Activated naive CD4-positive, alpha-beta T cell treated with anti-CD3 and anti-CD28 coated beads, Interleukin-2, amount 50 U/mL, for 16 hours (primary cell): ENCODE results near the gene OTOP3.

Source experiments
- DNase-seq: peaks from one replicate; pipeline ENCODE4 v3.0.0-alpha.2; 2020

OTOP3 gene

DNA sequence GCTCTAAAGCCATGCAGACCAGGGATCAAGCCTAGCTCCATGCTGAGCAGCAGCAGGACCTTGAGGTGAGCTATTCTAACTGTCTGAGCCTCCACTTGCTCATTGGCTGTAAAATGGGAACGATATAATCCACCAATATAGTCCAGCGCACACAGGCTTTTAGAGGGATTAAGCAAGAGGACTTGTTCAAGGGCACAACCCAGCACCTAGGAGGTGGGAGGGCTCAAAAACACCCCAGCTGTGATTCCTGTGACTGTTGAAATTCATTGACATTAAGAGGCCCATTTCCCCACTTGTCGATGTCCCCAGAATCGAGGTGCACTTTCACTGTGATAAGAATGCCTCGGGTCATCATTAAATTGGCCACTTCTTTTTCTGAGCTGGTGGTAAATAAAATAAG, 16.8 kb upstream of the OTOP3 start:
- no peak for DNase-seq

DNA sequence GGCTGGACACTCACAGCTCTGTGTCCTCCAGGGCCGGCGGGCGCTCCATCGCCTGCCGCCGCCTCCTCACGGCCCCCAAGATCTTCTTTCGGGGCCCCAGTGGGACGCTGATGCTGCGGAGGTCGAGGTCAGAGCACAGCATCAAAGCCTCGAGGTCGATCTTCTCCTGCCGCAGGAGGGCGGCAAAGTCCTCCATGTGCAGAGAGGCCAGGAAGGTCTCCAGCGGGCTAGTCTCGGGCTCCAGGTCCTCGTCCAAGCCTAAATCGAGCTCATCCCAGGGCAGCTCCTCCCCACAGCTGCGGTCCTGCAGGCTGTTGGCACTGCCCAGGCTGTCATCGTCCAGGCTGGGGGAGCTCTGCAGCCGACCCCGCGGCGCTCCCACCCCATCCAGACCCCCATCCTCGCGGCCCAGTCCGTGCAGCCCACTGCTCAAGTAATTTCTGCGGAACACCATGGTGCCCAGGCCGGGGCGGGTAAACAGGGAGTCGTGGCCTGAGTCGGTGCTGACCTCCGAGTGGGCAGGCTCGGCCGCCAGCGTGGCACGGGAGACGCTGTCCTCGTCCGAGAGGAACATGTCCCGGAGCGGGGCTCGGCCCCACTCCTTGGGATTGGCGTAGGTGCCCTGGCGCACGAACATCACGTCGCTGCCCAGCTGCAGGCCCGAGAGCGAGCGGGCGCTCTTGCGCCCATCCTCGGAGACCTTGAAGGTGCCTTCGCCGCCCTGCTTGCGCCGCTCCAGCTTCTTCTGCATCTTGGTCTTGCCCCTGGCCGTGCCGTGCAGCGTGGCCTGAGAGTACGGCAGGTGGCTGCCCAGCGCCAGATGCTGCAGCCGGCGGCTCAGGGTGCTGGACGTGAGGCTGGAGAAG, 16.0 kb upstream of the OTOP3 start:
- no peak for DNase-seq

DNA sequence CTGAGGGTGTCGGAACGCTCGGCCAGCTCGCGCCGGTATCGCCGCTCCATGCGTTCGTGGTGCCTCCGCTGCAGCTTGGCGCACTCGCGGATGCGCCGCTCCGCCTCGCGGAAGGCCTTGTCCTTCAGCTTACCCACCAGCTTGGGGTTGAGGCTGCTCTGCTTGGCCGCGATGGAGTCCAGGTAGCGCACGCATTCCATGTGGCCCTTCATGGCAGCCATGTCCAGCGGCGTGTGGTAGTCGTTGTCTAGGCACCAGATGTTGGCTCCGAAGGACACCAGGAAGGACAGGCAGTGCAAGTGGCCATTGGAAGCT, 15.4 kb upstream of the OTOP3 start:
- no peak for DNase-seq

DNA sequence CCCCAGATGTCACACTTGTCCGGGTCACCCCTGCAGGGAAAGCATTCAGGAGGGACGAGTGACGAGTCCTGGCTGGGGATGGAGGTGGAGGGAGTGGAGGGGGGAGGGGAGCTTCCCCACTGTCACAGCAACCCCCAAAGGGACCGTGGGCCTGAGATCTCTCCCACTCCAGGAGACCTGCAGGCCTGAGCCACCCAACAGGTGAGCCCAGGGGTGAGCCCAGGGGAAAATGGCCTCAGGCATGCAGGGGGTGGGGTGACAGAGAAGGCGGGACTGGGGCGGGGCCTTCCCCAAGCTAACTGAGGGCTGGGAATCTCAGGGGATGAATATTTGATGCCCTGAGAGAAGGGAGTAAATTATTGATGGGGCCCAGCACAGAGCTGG, 15.1 kb upstream of the OTOP3 start:
- DNase-seq = no peak

DNA sequence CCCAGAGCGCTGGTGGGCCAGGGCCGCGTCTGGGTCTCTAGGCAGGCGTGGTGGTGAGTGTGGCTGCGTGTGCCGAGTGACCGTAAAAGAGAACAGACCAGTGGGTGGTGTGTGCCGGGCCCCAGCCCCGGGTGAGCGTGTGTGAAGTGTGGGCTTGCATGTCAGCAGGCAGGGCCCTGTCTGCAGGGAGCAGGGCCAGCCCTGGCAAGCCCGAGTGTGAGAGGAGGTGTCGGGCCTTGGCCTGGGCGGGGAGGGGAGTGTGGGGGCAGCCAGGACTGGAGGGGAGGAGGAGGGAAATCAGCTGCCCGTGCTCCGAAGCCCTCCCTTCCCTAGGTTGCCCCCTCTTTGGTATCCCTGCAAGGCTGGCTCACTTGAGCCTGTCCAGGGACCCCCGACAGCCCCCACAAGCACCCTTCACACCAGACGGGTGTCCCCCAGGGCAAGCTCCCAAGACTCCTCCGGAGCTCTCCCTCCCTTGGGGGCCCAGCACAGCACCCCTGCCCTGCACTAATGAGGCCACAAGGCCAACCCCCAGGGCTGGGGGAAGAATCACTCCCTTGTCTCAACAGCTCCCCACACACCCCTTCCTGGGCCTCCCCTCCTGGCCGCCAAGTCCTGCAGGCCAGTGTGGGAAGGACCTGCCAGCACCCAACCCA, 14.5 kb upstream of the OTOP3 start:
- DNase-seq = no peak

DNA sequence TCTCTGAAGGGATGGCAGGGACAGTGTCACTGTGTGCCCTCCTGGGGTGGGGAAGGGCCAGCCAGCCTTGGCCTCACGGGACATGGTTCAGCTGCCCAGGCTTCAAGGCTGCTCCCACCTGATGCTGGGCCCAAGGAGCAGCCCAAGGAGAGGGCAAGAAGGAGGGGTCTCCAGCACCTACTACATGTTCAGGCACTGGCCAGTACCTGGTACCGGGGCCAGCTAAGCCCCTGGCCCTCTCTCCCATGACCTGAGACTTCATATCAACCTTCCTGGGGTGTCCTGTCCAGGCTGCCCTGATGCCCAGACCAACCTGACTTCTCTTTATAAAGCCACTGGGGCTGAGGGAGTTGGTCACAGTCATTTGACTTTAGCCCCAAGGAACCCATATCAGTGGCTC, 13.9 kb upstream of the OTOP3 start:
- no peak for DNase-seq

DNA sequence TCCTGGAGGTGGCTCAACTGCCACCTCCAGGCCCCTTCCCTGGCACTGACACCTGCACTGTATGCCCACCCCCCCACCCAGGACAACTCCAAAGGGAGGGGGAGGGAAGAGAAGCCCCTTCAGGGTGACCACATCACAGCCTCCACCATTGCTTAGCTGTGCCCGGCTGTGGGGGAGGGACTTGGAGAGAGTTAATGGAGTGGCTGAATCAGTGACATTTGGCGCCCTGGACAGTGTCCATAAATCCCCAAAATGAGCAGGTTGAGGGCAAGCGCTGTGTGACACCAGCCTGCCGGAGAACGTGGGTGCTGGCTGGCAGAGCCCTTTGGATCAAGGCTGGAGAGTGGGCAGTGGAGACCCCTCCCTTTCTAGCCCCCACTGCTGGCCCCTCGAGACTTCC, 13.5 kb upstream of the OTOP3 start:
- DNase-seq = no peak

DNA sequence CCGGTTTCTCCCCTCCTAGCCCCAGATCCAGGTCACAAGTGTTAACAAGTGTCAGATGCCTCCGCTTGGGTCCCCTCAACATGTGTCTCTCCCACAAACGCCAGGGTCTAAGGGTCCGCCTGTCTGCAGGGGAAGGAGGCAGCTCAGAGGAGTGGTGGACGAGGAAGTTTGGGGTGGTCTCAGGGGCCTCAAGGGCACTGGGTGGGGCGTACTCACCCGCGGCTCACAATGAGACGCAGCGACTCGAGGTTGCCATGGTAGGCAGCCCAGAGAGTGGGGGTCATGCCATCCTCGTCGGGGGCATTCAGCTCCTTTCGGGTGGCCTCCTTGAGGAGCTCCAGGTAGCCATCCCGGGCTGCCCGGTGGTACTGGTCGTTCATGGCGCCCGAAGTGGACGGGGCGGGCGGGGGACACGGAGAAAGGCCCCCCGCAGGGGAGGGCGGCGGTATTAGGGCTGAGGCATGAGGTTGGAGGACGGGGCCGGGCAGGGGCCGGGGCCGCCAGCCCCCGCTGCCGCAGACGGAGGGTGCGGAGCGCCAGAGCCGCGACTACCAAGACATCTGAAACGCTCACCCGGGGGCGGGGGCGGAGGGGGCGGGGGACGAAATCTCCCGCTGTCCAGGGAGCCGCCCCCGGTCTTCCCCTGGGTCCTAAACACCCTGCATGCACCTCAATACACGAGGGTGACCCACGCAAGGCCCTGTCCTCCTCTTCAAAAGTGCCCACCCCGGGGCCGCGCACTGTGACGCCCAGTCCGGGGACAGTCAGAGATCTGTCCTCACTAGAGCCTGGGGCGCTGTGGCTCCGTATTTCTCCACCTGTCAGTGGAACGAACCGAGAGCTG, 12.8 kb upstream of the OTOP3 start, which contains the start of gene USH1G:
USH1G (minus strand) TSS at position 562 of the 844 bp plus-strand sequence; CDS start at position 380, 182 bp downstream.
- no peak for DNase-seq

DNA sequence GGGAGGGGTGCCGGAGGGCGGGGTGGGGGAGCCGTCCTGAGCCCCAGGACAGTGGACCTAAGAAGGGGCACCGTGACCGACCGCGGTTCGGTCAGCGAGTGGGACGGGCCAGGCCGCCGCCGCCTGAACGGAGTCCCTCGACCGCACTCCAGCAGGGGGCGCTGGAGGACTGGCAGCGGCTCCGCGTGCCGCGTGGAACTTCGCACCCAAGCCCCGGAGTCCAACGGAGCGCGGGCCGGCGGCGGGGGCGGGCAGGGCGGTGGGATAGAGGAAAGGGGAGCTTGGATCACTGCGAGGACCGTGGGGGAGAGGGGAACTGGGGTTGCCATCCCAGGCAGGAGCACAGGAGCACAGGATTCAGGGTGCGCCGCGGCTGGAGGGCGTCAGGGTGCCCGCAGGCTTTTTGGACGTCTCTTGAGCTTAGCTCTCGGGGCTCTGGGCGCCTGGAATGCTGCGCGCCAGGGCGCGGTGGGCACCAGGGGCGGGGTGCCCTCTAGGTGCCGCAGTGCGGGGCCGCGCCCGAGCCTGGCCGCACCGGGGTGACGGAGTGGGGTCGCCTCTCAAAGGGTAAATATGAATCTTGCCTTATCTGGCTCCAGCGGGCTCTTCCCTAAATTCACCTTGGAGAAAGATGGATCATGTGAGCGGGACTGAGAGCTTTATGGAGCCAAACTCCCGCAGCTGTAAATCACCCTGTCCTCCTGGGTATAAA, 12.0 kb upstream of the OTOP3 start:
- DNase-seq = peak; percentile 76

DNA sequence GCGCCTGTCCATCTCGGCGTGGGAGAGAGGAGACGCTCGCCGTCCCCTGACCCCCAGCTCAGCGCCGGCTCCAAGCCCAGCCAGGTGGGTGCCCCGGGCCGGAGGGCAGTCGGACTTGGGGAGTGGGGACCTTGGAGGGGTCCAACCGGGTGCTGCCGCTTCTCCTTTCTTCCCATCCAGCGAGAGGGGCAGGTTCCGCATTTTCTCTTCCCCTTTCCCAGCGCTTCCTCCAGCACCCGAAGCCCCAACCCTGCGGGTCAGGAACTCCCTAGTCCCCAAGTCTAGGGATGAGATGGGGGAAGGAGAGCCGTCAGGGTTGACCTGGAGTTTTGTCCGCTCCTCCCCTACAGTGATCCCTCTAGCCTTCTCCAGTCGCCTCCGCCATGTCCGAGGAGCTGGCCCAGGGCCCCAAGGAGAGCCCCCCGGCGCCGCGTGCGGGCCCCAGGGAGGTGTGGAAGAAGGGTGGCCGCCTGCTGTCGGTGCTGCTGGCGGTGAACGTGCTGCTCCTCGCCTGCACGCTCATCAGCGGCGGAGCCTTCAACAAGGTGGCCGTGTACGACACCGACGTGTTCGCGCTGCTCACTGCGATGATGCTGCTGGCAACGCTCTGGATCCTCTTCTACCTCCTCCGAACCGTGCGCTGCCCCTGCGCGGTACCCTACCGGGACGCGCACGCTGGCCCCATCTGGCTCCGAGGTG, 11.3 kb upstream of the OTOP3 start, which contains the start of gene OTOP2:
OTOP2 (plus strand) TSS at position 24 of the 699 bp plus-strand sequence; CDS start at position 384, 360 bp downstream.
- DNase-seq = peak; percentile 27

DNA sequence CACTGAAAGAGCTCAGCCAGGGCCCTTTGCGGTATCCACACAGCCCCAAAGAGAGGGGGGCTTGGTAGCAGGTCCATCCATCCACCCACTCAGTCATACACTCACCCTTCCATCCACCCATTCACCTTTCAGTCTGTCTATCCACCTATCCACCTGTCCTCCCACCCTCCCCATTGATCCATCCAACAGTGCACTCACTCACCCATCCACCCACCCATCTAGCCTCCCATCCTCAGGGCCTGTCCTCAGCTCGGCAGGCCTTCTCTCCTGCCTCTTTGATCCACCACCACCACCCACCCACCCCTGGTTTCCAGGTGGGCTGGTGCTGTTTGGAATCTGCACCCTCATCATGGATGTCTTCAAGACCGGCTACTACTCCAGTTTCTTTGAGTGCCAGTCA, 10.5 kb upstream of the OTOP3 start:
- no peak for DNase-seq

DNA sequence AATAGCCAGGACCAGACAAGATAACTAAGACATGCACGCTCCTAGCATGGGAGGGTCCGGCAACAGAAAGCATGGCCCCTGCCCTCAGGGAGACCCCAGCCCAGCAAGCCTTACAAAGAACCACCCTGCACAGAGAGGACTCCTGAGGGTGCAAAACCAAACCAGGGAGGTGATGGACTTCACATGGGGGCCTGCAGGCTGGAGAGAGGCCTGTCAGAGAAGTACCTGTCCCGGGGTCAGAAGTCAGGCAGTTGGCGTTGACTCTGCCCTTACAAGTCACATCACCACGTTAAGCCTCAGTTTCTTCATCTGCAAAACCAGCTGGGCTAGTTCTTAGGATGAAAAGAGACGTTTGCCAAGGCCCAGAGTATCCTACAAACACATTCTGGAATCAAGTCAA, 6.9 kb upstream of the OTOP3 start:
- no peak for DNase-seq

DNA sequence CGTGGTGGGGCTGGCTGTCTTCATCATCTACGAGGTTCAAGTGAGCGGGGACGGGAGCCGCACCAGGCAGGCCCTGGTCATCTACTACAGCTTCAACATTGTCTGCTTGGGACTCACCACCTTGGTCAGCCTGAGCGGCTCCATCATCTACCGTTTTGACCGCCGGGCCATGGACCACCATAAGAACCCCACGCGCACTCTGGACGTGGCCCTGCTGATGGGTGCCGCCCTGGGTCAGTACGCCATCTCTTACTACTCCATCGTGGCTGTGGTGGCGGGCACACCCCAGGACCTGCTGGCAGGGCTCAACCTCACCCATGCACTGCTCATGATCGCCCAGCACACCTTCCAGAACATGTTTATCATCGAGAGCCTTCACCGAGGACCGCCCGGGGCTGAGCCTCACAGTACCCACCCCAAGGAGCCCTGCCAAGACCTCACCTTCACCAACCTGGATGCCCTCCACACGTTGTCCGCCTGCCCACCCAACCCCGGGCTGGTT, 5.1 kb upstream of the OTOP3 start:
- DNase-seq = no peak

DNA sequence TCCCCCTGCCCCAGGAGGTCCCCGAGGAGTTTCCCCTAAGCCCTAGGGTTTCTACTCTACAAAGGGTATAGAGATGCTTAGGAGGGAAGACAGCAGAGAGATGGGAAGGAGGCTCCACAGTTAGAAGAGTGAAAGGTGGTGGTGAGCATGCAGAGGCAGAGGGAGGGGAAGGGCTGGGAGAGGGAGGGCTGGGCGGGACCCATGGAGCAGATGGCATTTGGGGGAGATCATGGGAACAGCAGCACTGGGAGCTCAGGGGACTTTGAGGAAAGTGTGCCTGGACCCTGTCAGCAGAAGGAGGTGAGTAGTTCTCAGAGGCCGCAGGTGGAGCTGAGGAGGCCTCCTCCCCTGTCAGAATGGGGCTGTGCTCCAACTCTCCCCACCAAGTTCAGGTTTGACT, 650 bp upstream of the OTOP3 start:
- DNase-seq = no peak

DNA sequence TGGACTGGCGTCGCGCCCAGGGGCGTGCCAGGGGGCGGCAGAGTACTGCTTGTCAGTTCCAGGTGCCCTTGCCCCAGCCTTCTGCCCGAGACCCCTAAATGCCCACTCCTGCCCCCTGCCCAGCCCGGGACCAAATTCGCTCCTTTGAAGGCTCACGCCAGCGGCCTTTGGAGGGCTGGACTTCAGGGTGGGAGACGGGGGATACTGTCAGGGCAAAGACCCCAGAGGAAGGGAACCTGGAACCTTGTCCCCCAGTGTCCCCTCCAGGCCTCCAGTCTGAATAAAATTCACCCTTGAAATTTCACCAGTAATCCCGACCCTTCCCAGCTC, 737 bp downstream of the OTOP3 start:
- DNase-seq = no peak

DNA sequence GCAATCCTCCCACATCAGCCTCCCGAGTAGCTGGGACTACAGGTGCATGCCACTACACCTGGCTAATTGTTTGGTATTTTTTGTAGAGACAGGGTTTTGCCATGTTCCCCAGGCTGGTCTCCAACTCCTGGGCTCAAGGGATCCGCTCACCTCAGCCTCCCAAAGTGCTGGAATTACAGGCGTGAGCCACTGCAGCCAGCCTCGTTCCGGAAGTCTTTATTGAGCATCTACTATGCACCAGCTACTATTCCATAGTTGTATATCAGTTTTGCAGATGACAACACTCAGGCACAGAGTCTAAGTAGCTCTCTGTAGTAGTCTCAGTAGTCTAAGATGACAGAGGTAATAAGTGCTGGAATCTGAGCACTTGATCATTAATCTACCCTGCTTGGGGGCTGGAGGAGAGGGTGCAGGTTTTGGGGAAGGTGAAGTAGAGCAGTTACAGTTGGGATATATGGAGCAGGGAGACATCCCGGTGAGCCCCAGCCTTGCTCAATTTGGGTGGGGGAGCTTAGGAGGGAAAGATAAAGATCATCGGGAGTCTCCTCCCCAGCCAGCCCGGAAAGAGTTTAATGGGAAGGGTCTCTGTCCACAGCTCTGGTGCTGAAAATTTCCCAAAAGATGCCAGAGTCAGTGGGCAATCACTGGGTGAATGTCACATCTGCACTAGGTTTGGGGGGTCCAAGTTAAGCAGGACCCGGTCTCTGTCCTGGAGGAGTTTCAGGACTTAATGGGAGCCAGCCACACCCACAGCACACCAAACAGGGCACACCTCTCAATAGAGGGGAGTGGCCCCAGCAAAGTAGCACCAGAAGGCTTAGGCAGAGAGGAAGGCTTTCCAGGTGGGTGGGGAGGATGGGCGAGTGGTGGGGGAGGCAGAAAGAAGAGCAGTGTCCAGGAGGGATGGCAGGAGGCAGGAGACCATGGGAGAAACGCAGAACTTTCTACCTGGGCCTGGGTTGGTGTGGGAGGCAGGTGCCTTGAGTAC, 1.7 kb downstream of the OTOP3 start:
- no peak for DNase-seq

DNA sequence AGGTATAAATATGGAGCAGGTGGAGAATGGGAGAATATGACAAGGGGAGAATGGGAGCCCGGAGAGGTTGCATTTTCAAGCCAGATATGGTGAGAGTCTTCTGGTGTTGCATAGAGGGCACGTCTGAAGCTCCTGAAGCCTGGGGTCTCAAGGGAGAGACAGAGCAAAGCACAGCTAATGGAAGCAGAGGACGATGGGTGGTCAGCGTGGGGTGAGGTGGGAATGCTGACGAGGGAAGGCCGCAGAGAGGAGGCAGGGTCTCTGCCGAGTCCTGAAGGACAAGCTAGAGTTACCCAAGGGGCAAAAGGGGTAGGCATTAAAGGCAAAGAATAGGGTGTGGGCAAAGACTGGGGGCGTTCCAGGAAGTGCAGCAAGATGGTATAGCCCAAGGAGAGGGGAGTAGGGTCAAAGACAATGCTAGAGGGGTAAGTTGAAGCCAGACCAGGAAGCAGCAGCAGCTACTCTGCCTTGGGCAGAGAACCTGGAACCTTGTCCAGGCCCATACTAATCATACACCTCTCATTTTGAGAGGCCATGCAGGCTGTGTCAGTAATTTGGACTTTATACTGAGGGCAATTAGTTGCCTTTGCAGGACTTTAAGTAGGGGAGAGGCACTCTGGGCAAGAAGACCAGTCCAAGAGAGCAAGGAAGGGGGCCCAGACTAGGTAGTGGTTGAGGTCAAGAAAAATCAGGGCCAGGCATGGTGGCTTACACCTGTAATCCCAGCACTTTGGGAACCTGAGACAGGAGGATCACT, 2.7 kb downstream of the OTOP3 start:
- no peak for DNase-seq

DNA sequence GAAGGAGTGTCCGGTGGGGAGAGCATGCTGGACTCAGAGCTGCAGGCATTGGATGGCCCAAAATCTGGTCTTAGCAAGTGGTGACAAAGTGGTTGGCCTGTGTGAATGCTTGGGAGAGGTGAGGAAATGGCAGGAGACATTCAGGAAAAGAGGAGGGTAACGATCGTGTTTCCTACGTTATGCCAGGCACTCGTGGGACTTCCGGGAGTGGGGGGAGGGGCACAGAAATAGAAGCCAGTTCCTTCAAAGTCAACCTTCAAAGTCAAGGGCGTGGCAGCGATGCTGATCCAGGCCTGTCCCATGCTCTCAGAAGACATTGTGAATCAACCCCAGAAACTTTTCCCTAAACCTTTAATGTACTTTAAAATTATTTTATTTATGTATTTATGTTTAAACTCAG, 3.8 kb downstream of the OTOP3 start:
- no peak for DNase-seq

DNA sequence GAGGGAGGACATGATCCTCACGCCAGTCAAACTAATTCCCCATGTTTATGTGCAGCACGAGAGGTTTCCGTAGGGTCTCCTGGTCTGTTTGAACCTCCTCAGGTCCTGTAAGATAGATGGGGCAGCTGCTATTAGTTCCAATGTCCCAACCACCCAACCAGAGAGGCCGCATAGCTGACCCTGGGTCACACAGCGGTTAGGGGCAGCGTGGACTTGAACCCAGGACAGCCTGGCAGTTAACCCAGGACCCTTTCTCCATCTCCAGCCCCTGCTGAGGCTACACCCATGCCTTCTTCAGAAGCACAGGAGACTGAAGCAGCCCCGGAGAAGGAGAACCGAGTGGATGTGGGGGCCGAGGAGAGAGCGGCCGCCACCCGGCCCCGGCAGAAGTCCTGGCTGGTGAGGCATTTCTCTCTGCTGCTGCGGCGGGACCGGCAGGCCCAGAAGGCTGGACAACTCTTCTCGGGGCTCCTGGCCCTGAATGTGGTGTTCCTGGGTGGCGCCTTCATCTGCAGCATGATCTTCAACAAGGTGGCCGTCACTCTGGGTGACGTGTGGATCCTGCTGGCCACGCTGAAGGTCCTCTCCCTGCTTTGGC, 5.5 kb downstream of the OTOP3 start:
- DNase-seq = no peak
